Hepatic stellate cell (primary cell): ENCODE results near the gene DCAF5.
"Not testable (repeated sequence)": the region's sequence is repeated elsewhere in the genome, so short reads cannot be mapped to it uniquely, and the experiment has no call there.

Experiments
- DNase-seq: peaks from one replicate; pipeline ENCODE4 v3.0.0; 2011; ENCODE audit warnings: low spot score

The DCAF5 gene, protein sequence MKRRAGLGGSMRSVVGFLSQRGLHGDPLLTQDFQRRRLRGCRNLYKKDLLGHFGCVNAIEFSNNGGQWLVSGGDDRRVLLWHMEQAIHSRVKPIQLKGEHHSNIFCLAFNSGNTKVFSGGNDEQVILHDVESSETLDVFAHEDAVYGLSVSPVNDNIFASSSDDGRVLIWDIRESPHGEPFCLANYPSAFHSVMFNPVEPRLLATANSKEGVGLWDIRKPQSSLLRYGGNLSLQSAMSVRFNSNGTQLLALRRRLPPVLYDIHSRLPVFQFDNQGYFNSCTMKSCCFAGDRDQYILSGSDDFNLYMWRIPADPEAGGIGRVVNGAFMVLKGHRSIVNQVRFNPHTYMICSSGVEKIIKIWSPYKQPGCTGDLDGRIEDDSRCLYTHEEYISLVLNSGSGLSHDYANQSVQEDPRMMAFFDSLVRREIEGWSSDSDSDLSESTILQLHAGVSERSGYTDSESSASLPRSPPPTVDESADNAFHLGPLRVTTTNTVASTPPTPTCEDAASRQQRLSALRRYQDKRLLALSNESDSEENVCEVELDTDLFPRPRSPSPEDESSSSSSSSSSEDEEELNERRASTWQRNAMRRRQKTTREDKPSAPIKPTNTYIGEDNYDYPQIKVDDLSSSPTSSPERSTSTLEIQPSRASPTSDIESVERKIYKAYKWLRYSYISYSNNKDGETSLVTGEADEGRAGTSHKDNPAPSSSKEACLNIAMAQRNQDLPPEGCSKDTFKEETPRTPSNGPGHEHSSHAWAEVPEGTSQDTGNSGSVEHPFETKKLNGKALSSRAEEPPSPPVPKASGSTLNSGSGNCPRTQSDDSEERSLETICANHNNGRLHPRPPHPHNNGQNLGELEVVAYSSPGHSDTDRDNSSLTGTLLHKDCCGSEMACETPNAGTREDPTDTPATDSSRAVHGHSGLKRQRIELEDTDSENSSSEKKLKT

DNA sequence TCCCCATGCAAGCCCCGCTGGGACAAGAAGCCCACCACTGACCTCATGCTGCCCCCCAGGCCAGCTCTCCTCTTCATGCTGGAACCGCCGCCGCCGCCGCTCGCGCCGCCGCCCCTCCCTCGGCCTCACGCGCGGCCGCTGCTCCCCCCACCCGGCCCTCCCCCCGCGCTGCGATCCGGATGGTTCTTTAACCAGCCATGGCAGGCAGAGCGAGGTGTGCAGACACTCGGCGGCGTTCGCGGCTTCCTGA lies at the start of gene DCAF5:
Gene DCAF5, minus strand, starts transcription at position 218 of the 250 bp plus-strand sequence. Its CDS starts 141 bp downstream, at position 77.
- no peak for DNase-seq

DNA sequence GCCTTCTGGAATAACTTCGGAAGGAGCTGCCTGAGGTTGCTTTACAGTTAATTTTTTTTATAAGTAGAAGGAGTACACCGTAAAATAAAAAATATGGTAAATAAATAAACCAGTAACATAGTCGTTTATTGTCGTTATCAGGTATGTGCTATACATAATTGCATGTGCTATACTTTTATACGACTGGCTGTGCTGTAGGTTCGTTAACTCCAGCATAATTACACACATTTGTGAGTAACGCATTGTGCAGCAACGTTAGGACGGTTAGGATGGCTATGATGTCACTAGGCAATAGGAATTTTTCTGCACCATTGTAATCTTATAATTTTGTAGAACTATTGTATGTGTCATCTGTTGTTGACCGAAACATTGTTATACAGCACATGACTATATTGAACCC lies 46.9 kb upstream of the DCAF5 start:
- no peak for DNase-seq

DNA sequence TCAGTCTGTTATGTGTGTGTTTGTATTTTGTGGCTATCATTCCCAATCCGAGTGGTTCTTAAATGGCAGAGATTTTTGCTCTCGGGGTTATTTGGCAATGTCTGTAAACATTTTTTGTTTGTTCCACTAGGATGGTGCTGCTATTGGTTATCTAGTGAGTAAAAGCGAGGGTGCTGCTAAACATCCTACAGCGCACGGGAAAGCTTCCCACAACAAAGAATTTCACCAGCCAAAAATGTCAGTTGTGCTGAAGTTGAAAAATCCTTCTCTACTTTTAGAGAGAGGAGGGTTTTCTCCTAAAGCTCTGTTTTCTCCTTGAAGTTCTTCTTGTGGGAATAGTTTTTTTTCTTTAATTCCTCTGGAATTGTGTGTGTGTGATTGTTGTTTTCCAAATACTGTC lies 40.8 kb upstream of the DCAF5 start:
- no peak for DNase-seq

DNA sequence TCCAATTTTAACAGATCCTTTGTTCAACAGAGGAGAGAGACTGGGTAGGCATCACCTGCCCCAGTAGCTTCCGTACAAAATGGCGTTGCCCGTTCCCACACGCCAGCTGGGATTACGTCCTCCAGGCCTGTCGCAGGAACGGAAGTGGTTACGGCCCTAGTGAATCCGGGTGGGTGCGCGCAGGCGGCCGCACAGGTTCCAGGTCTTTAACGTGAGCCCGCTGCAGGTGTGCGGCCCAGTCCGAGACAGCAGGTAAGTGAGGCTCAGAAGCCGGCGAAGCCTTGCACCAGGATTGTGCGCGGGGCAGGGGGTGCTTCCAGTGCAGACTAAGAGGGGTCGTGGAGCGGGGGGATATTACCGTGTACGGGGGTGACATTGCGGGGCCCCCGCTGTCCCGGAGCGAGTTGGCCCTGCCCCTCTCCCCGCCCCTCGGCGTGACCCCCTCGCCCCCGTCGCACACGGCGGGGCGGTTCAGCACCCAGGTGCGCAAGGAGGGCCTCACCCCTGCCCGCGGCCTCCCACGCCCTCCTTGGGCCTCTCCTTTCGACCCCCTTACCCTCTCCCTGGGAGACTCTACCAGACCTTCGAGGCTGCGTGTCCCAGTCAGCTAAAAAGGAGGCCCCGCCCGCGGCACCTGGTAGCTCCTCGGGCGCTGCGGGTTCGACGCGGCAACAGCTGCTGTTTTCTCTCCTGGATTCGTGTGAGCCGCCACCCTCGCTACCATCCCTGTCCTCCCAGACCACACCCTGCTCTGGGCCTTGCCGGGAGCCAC lies 38.6 kb upstream of the DCAF5 start, which contains the start of gene EXD2:
Gene EXD2, plus strand, starts transcription at position 159 of the 772 bp plus-strand sequence. CDS start 17,973 bp downstream, outside the sequence.
- DNase-seq: peak; percentile 91

DNA sequence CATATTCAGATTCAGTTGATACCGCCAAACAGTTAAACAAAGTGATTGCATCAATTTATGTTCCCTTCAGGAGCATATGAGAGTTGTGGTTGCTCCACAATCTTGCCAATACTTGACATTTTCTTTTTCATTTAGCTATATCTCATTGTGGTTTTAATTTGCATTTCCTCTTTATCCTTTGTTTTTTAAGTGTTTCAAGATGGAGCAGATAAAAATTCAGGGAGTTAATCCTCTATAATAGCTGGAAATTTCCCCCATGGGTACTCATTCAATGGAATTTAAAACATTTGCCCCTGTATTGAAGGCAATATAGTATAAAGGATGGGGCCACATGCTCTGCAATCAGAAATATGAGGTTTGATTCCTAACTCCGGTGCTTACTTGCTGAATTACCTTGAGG lies 37.3 kb upstream of the DCAF5 start:
- DNase-seq: no peak

DNA sequence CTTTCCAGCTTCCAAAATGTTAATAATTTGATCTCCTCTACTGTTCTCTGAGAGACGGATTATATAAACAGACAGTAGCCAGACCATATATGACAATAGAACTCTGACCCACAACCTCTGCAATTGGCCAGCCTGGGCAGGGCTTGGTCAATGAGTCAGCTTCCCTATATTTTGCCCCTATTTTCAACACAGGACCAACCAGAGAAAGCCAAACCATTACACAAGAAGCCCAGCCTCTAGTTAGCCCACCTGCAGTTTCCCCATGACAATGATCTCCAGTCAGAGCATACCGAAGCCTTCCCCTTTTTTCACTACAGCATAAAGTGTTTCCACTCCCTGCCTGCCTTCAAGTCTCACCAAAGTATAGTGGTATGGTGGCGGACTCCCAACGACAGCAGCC lies 30.8 kb upstream of the DCAF5 start:
- no peak for DNase-seq

DNA sequence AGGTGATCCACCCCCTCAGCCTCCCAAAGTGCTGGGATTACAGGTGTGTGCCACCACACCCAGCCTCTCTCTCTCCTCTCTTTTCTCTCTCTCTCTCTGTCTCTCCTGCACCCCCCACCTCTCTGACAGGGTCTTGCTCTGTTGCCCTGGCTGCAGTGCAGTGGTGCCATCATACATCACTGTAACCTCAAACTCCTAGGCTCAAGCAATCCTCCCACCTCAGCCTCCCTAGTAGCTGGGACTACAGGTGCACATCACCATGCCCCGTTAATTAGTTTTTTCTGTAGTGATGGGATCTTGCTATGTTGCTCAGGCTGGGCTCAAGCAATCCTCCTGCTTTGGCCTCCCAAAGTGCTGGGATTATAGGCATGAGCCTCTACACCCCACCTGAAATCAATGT lies 29.7 kb upstream of the DCAF5 start:
- DNase-seq: not testable (repeated sequence)

DNA sequence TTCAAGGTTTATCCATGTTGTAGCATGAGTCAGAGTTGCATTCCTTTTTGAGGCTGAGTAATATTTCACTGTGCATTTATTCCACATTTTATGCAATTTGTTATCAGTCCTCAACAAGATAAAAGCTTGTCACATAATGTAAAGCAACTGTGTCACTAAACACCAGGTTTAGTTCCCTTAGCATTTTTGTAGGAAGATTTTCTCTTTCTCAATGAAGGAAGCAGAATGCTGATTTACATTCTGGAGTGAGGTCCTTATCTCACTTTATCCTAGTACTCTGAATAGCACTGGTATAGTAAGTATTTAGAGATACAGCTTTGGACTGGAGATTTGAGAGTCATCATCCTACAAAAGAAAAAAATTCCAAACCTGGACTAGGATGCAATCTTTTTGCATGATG lies 28.6 kb upstream of the DCAF5 start:
- DNase-seq: no peak

DNA sequence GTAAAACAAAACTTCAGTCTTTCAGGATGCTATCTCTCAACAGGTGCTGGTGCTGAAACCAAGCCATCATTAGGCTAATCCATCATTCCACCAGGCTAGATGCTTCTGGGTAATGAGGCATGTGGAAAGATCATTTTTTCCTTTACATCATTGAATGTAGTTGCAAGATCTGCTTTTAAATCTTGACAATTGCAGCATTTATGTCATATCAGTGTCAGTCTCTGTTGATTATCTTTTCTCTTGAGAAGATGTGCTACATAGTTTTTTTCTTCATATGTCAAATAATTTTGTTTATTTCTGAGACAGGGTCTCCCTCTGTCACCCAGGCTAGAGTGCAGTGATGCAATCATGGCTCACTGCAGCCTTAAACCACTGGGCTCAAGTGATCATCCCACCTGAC lies 22.2 kb upstream of the DCAF5 start:
- DNase-seq: no peak

DNA sequence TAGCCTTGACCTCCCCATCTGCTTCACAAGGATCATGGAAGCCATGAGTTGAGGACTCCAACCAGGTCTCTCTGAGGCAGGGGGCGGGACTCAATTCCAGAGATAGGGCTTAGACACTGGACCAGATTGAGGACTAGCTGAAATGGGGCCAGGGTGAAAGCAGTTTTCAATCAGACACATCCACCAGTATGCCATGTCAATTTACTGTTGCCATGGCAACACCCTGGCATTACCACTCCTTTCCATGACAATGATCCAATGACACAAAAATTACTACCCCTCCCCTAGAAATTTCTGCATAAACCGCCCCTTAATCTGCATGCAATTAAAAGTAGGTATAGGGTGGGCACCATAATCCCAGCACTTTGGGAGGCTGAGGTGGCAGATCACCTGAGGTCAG lies 18.6 kb upstream of the DCAF5 start:
- DNase-seq: no peak

DNA sequence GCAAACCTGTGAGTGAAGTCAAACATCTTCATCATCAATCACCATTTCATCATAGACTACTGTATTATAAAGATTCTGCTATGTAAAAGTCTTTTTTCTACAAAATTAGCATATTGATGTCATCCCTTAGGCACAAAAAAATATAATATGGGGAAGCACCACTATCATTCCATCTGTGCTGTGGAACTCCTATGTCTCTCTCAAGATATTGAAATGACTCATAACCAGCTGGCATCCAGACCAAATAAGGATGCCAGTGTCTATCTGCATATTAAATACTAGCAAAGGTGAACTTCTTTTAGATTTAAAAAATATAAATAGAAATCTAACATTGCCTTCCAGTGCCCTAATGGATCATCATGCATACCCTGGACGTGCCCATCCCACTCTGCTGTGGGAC lies 17.9 kb upstream of the DCAF5 start:
- no peak for DNase-seq

DNA sequence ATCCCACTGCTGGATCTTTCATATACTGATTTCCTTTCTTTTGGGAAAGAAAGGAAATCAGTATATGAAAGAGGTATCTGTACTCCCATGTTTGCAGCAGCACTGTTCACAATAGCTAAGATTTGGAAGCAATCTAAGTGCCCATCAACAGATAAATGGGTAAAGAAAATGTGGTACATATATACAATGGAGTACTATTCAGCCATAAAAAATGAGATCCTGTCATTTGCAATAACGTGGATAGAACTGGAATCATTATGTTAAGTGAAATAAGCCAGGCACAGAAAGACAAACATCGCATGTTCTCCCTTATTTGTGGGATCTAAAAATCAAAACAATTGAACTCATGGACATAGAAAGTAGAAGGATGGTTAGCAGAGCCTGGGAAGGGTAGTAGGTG lies 12.9 kb upstream of the DCAF5 start:
- DNase-seq: not testable (repeated sequence)

DNA sequence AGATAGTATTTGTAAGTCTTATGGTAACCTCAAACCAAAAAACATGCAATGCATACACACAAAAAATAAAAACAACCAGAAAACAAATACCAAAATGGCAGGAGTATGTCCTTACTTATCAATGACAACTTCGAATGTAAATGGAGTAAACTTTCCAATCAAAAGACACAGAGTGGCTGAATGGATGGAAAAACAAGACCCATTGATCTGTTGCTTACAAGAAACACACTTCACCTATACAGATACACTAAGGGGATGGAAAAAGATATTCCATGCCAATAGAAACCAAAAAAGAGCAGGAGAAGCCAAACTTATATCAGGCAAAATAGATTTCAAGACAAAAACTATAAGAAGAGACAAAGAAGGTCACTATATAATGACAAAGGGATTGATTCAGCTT lies 8.7 kb upstream of the DCAF5 start:
- no peak for DNase-seq

DNA sequence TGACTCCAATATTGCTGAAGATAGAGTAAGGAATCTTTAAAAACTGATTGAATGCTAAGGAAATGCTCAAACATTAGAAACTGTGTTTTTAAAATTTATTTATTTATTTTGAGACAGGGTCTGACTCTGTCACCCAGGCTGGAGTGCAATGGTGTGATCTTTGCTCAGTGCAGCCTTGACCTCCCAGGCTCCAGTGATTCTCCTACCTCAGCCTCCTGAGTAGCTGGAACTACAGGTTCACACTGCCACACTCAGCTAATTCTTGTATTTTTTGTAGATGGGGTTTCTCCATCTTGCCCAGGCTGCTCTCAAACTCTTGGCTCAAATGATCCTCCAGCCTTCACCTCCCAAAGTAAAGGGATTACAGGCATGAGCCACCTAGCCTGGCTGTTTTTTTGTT lies 3.3 kb upstream of the DCAF5 start:
- no peak for DNase-seq

DNA sequence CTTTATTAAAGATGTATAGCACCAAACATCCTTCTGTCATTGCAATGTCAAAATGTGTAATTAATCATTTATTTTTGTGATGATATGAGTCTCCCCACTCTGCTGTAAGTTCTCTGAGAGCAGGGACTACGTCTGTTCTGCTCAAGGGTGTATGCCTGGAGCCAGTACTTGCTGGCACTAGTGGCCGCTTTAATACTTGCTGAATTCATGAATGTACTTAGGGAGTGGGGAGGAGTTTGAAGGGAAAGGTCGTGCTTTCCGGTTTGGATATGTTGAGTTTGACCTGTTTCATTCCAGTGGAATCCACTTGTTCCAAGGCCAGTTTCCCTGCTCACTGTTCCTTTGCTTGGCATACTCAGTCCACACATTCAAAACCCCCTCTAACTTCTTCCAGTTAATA lies 1.9 kb upstream of the DCAF5 start:
- DNase-seq: no peak

DNA sequence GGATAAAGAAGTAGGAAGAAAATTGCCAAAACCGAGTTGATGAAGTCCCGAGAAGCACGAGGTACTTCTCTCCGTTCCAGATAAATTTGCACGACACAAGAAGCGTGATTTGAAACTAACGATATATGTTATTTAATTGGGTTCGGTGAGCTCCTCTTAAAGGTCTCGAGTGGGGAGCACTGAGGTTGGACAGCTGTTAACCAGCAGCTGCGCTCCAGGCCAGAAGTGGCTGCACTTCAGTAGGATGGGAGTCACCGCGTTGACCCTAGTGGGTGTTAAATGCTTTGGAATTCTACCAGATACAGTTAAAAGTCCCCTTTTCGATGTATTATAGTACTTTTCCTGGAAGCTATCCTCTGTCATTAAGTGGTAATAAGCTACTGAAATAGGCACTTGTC lies 953 bp upstream of the DCAF5 start:
- peak; percentile 19 for DNase-seq

DNA sequence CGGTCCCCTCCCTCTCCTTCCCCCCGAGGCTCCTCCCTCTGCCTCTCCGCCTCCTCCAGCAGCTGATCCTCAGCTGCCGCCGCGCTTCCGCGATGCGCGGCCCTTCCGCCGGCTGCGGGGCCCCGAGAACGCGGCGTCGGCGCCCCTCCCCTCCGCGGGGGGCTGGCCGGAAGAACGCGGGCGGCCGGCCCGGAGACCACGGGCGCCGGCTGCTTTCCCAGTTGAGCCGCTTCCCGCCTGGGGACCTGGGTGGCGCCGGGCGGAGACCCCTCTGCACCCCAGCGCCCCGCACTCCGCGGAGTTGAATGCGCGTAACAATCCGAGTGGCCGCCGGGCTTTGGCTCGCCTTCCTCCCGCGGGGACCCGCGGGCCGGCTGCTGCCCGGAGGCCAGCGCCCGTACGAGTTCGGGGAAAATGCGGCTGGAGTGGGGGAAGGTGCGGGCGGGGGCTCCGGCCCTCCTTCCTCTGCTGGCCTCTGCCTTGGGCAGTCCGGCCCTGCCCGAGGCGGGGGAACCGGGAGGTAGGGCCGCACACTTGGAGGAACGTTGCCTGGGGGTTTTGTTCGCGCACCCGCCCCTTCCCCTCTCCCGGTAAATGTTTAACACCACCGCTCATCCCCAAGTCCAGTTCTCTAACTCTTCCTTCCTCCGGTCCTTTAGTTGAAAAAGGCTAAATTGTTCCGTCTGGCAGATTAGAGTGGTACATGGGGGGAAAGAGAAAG lies 393 bp upstream of the DCAF5 start:
- peak; percentile 95 for DNase-seq

DNA sequence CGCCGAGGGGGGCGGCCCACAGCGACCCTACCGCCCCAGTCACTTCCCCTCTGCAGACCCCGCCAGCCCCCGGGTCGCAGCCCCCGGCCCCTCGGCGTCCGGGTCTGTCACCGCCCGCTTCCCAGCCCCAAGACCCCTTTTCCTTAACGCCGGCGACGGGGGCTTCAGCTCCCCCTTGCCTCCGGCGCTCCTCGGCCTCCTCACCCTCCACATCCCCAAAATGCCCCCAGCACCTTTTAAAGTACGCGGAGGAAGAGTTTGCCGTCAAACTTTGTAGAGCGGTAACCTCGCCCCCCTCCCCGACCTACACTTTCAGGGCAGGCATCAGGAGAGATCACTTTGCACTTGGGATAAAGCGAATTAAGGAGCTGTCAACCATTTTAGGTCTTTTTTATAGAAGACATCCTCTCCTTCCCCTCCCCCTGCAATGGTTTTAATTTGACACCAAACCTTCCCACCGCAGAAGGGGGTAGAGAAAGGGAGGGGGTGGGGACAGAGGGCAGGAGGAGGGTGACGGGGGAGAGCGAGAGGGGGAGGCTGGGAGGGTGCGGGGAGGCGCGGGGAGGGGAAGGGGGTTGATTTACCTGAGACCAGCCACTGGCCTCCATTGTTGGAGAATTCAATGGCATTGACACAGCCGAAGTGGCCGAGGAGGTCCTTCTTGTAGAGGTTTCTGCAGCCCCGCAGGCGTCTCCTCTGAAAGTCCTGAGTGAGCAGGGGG lies 578 bp downstream of the DCAF5 start:
- DNase-seq: peak; percentile 28

DNA sequence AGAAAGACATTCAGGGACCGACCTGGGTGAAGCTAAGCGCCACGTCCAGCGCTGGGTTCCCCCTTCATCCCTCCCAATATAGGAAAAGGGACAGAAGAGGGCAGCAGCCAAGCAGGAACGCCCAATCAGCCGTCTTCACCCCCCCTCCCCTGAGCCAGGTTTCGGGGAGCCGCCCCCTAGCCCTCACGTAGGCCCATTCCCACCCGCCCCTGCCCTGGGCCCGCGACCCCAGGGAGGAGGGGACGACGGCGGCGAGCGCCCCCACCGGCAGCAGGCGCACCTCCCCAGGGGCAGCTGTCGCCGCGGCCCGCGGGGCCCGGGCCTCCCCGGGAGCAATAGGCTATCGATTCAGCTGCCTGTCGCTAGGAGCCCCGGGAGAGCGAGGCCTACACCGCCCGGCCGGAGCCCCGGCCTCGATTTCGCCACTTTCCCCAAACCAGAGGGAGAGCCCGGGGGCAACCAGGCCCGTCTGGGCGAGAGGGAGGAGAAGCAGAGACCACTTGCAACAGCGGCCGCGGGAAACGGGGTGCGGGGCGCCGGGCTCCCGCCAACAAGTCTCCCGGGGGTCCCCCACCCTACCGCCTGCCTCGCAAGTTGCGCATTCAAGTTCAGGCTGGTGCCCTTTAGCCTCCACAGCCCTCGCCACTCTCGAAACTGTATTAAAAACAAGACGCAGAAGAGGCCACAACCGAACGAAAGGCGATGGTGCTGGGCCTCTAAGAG lies 1.3 kb downstream of the DCAF5 start:
- DNase-seq: peak; percentile 77

DNA sequence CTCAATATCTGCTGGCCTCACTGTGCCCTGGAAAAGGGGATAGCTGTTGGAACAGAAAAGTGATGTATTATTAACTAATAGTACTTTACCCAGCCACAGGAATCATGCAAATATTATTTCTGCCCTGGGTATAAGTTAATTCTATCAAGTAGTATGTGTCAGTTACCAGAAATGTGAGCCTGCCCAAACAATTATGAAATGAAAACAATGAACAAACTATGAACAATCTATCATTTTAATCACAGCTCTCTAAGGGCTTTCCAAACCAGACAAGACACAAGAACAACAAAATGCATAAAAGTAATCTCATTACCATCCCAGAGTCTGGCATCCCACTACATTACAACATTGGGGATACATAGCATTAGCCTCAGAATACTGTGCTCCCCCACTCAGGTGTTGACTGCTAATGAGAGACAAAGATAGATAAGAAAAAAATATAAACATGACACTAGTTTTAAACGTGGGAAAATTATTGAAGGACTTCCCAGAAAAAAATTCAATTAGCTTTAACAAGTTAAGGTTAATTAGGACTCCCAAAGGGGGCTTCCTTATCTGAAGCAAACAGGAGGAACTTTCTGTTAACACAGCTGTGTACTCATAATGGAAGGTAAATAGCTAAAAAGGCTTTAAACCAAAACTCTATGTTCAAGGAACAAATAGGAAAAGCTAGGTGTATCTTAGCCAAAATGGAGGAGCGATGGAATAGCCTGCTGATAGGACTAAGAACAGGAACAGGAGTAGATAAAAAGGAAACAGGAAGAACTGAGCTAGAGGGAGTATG lies 3.3 kb downstream of the DCAF5 start:
- peak; percentile 14 for DNase-seq
